ENCODE measurements around the gene TASP1.
"Not testable (repeated sequence)": the region's sequence is repeated elsewhere in the genome, so short reads cannot be mapped to it uniquely, and the experiment has no call there.

DNA sequence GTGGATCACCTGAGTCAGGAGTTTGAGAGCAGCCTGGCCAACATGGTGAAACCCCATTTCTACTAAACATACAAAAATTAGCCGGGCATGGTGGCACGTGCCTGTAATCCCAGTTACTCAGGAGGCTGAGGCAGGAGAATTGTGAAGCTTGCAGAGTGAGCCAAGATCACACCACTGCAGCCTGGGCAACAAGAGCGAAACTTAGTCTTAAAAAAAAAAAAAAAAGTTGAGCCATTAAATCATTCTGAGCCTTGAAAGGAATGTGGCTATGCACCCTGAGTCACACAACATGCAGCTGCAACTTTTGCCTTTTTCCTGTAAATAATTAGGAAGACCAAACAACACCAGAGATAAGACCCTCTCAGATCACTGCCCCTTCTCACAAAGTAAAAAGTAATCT lies 11.2 kb downstream of the TASP1 start:
- TF ChIP-seq, protein P1, sequence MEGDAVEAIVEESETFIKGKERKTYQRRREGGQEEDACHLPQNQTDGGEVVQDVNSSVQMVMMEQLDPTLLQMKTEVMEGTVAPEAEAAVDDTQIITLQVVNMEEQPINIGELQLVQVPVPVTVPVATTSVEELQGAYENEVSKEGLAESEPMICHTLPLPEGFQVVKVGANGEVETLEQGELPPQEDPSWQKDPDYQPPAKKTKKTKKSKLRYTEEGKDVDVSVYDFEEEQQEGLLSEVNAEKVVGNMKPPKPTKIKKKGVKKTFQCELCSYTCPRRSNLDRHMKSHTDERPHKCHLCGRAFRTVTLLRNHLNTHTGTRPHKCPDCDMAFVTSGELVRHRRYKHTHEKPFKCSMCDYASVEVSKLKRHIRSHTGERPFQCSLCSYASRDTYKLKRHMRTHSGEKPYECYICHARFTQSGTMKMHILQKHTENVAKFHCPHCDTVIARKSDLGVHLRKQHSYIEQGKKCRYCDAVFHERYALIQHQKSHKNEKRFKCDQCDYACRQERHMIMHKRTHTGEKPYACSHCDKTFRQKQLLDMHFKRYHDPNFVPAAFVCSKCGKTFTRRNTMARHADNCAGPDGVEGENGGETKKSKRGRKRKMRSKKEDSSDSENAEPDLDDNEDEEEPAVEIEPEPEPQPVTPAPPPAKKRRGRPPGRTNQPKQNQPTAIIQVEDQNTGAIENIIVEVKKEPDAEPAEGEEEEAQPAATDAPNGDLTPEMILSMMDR (IDR thresholded peaks at IDR 0.05): not testable (repeated sequence)
- not testable (repeated sequence) for TF ChIP-seq POLR2A, POLR2AphosphoS5 (IDR thresholded peaks at IDR 0.05)
